Skeletal muscle tissue (tissue), 5 donors: Measurements from ENCODE around the gene LMLN. TPM values are rescaled to one million over a fixed set of nuclear protein-coding genes. Genes with fewer than 3 reads are reported as not detected.

Experiments used
- H3K27ac ChIP-seq: one replicate; pipeline ENCODE4 v1.7.0; 2013; ENCODE audit warnings: mild to moderate bottlenecking, low read depth, low read length, inconsistent platforms
- H3K27me3 ChIP-seq, 3 donors: one replicate each; pipeline ENCODE4 v1.7.0; 2013; ENCODE audit warnings: low read length in 3 of 3; ENCODE audit not compliant: control insufficient read depth in 3 of 3, insufficient read depth in 3 of 3
- H3K36me3 ChIP-seq, 3 donors: one replicate each; pipeline ENCODE4 v1.7.0; 2013; ENCODE audit warnings: low read length in 3 of 3; ENCODE audit not compliant: control insufficient read depth in 3 of 3, insufficient read depth in 3 of 3
- H3K4me1 ChIP-seq, 3 donors: one replicate each; pipeline ENCODE4 v1.7.0; 2013; ENCODE audit warnings: low read length in 3 of 3, mild to moderate bottlenecking in 3 of 3; ENCODE audit not compliant: control insufficient read depth in 3 of 3, insufficient read depth in 3 of 3
- H3K4me3 ChIP-seq, 3 donors: one replicate each; pipeline ENCODE4 v1.7.0; 2013; ENCODE audit warnings: low read length in 3 of 3
- H3K9ac ChIP-seq, 3 donors: one replicate each; pipeline ENCODE4 v1.7.0; 2013; ENCODE audit warnings: low read length in 3 of 3, mild to moderate bottlenecking in 3 of 3, moderate library complexity in 2 of 3, low read depth in 1 of 3
- H3K9me3 ChIP-seq, 3 donors: one replicate each; pipeline ENCODE4 v1.7.0; 2013; ENCODE audit warnings: low read length in 3 of 3; ENCODE audit not compliant: control insufficient read depth in 3 of 3
- small RNA-seq: library from RNA; depleted of rRNA; stranded (forward); fragments of <200 nt; gene quantifications from one replicate; pipeline ENCODE3, GENCODE V24; 2014
- total RNA-seq: library from RNA; depleted of rRNA; stranded (reverse); fragments of >200 nt; gene quantifications from one replicate; pipeline ENCODE4 v1.2.3, GENCODE V29; 2014
- donor health status: Osteomylitis.

Gene LMLN
- total RNA-seq, 1 donor from 2014 or later = 4.2 TPM

- Histone ChIP-seq H3K4me1 (no peaks in the 10 kb centered on the region), H3K4me3 (no peak overlapping the region), H3K27me3 (peaks cover 10 to 27% (median 16%) of the 10 kb centered on the region in 3 donors), H3K9me3 (no peaks in the 10 kb centered on the region), H3K27ac (no peak overlapping the region), H3K9ac (no peak overlapping the region), H3K36me3 (no peaks in the 10 kb centered on the region)
Observed at GRCh38 chr3:198088421-198088955, 128.5 kb downstream of the LMLN start.

GRCh38 chr3:198090795-198091332 lies 130.8 kb downstream of the LMLN start:
- no peak overlapping the region for H3K4me3 ChIP-seq
- H3K4me1 ChIP-seq = no peaks in the 10 kb centered on the region
- H3K9me3 ChIP-seq = no peaks in the 10 kb centered on the region
- H3K27me3 ChIP-seq = peaks cover 15 to 26% (median 23%) of the 10 kb centered on the region in 3 donors
- H3K27ac ChIP-seq = no peak overlapping the region
- no peak overlapping the region for H3K9ac ChIP-seq
- H3K36me3 ChIP-seq = no peaks in the 10 kb centered on the region

GRCh38 chr3:198092276-198092675 lies 132.3 kb downstream of the LMLN start:
- Histone ChIP-seq H3K4me1 (no peaks in the 10 kb centered on the region), H3K27ac (no peak overlapping the region), H3K4me3 (no peak overlapping the region), H3K36me3 (no peaks in the 10 kb centered on the region), H3K9me3 (no peaks in the 10 kb centered on the region), H3K9ac (no peak overlapping the region), H3K27me3 (peaks cover 15 to 25% (median 24%) of the 10 kb centered on the region in 3 donors)

GRCh38 chr3:198093112-198093679 lies 133.2 kb downstream of the LMLN start:
- H3K9me3 ChIP-seq = no peaks in the 10 kb centered on the region
- no peak overlapping the region for H3K4me3 ChIP-seq
- H3K9ac ChIP-seq = no peak overlapping the region
- H3K4me1 ChIP-seq = no peaks in the 10 kb centered on the region
- peaks cover 15 to 24% (median 23%) of the 10 kb centered on the region in 3 donors for H3K27me3 ChIP-seq
- no peaks in the 10 kb centered on the region for H3K36me3 ChIP-seq
- H3K27ac ChIP-seq = no peak overlapping the region

Small RNA genes within 50 kb of the gene (small RNA-seq; reads per million reads assigned to genes)
- gene RNU6-621P (not detected), gene RNU6-821P (not detected)

Other genes starting within 250 kb of the LMLN start
- 3.7 TPM for gene RUBCN, start 223.3 kb upstream of the LMLN start, total RNA-seq
- 22.4 TPM for gene FYTTD1, start 210.3 kb upstream of the LMLN start, total RNA-seq
- gene LRCH3, start 169.0 kb upstream of the LMLN start, total RNA-seq = 48.0 TPM
- 1,632 TPM for gene RPL35A, start 10.0 kb upstream of the LMLN start, total RNA-seq